Lower lobe of right lung (tissue), 2 donors: ENCODE measurements around the gene RAB40B. TPM values are rescaled to one million over a fixed set of nuclear protein-coding genes. Genes with fewer than 3 reads are reported as not detected.
"Not testable (repeated sequence)": the region's sequence is repeated elsewhere in the genome, so short reads cannot be mapped to it uniquely, and the experiment has no call there.

Experiments used
- ATAC-seq, 2 donors: fragments of 200-7000 bp; cut with Tn5 transposase; one replicate each; pipeline ENCODE4 v1.9.1; 2020 to 2022; ENCODE audit warnings: mild to moderate bottlenecking in 2 of 2, moderate library complexity in 2 of 2
- DNase-seq: peaks from one replicate; pipeline ENCODE4 v3.0.0-alpha.2; 2020
- H3K27ac ChIP-seq: fragments of 200-600 bp; one replicate; pipeline ENCODE4 v1.8.0; 2022
- H3K27me3 ChIP-seq: fragments of 200-600 bp; one replicate; pipeline ENCODE4 v1.8.0; 2022; ENCODE audit warnings: low read depth
- H3K36me3 ChIP-seq: fragments of 200-600 bp; one replicate; pipeline ENCODE4 v1.8.0; 2022; ENCODE audit warnings: mild to moderate bottlenecking
- H3K4me1 ChIP-seq: fragments of 200-600 bp; one replicate; pipeline ENCODE4 v1.8.0; 2022
- H3K4me3 ChIP-seq: fragments of 200-600 bp; one replicate; pipeline ENCODE4 v1.8.0; 2022; ENCODE audit warnings: mild to moderate bottlenecking
- H3K9me3 ChIP-seq: fragments of 200-600 bp; one replicate; pipeline ENCODE4 v1.8.0; 2022
- intact Hi-C: fragments of 100-400 bp; cut with DNase I; formaldehyde crosslinking; loops from one replicate; pipeline ENCODE4 v1.11.0; 2022
- total RNA-seq: library from RNA; stranded (reverse); fragmentation: NEBNext Ultra II Directional; extraction: Animal tissue kit (Norgen Biotek cat#: 25700); gene quantifications from one replicate; pipeline ENCODE4 v1.2.1, GENCODE V29; 2021
- TF ChIP-seq, protein P1 (sequence below): fragments of 200-600 bp; IDR thresholded peaks from one replicate; pipeline ENCODE4 v1.8.0; 2022; ENCODE audit warnings: antibody characterized with exemption, mild to moderate bottlenecking
- donor health status: DM: no; HTN: yes; CAD: no; lungs with severe emphysema.

The RAB40B gene
- total RNA-seq, 1 donor from 2014 or later, result 10.2 TPM

DNA sequence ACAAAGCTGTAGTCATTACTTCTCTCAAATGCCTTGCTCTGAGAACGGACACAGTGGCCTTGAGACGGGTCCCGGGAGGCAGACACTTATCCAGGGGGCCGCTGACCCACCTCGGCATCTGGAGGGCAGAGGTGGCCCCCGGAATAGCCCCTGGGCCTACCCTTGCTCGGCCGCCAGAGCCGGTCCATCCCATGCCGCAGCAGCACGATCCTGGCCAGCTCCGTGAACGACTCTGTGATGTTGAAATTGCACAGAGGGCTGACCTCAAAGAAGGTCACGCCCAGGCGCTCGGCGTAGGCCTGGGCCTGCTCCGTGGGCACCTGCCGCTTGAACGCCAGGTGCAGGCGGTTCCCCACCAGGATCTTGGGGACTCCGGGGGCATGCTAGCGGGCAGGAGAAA lies 40.2 kb downstream of the RAB40B start:
- intact Hi-C loops, result no loop called here
- Histone ChIP-seq H3K9me3 (no peaks in the 10 kb centered on the region), H3K27ac (no peak overlapping the region), H3K4me3 (no peak overlapping the region), H3K4me1 (no peaks in the 10 kb centered on the region), H3K27me3 (no peaks in the 10 kb centered on the region), H3K36me3 (peaks cover 25% of the 10 kb centered on the region)
- no peak for ATAC-seq
- DNase-seq, result no peak
- TF ChIP-seq, protein P1, sequence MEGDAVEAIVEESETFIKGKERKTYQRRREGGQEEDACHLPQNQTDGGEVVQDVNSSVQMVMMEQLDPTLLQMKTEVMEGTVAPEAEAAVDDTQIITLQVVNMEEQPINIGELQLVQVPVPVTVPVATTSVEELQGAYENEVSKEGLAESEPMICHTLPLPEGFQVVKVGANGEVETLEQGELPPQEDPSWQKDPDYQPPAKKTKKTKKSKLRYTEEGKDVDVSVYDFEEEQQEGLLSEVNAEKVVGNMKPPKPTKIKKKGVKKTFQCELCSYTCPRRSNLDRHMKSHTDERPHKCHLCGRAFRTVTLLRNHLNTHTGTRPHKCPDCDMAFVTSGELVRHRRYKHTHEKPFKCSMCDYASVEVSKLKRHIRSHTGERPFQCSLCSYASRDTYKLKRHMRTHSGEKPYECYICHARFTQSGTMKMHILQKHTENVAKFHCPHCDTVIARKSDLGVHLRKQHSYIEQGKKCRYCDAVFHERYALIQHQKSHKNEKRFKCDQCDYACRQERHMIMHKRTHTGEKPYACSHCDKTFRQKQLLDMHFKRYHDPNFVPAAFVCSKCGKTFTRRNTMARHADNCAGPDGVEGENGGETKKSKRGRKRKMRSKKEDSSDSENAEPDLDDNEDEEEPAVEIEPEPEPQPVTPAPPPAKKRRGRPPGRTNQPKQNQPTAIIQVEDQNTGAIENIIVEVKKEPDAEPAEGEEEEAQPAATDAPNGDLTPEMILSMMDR, result no peak

DNA sequence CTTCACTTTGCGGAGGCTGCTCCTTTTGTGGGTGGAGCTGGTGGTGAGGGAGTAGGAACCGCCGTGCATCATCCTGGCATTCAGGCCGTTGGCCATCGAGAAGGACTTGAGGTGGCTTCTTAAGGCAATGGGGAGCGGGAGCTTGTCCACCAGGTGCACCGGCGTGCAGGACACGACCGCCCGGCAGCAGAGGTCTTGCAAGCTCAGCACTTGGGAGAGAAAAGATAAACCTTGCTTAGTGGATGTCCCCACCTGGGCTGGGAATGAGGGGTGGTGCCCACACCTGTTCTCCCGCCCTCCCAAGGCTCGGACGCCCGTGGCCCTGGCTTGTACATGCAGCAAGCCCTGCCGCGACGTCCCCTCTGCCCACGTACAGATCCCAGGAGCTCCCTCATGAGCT lies 40.6 kb downstream of the RAB40B start:
- no peak for DNase-seq
- no peak for ATAC-seq
- intact Hi-C loops, result no loop called here

GRCh38 chr17:82656266-82656665 lies 42.2 kb downstream of the RAB40B start:
- ATAC-seq (no peak), DNase-seq (peak; percentile 36)
- Histone ChIP-seq H3K4me1 (no peaks in the 10 kb centered on the region), H3K27me3 (no peaks in the 10 kb centered on the region), H3K27ac (no peak overlapping the region), H3K36me3 (peaks cover 25% of the 10 kb centered on the region), H3K9me3 (no peaks in the 10 kb centered on the region), H3K4me3 (no peak overlapping the region)
- TF ChIP-seq, protein P1, result no peak
- intact Hi-C loops, result no loop called here

More for the DNA sequence above, 40.6 kb downstream of the RAB40B start:
- TF ChIP-seq, protein P1, result no peak
- Histone ChIP-seq H3K27me3 (no peaks in the 10 kb centered on the region), H3K4me3 (no peak overlapping the region), H3K9me3 (no peaks in the 10 kb centered on the region), H3K27ac (no peak overlapping the region), H3K4me1 (no peaks in the 10 kb centered on the region), H3K36me3 (peaks cover 25% of the 10 kb centered on the region)

- Histone ChIP-seq H3K4me1 (no peaks in the 10 kb centered on the region), H3K4me3 (no peak overlapping the region), H3K9me3 (no peaks in the 10 kb centered on the region), H3K36me3 (peaks cover 22% of the 10 kb centered on the region), H3K27ac (peak overlapping the region; percentile 49), H3K27me3 (no peaks in the 10 kb centered on the region)
- peak; percentile 32 for DNase-seq
- intact Hi-C loops, result no loop called here
- no peak for ATAC-seq
- TF ChIP-seq, protein P1, result no peak
Measured at GRCh38 chr17:82655523-82655922, 43.0 kb downstream of the RAB40B start.

DNA sequence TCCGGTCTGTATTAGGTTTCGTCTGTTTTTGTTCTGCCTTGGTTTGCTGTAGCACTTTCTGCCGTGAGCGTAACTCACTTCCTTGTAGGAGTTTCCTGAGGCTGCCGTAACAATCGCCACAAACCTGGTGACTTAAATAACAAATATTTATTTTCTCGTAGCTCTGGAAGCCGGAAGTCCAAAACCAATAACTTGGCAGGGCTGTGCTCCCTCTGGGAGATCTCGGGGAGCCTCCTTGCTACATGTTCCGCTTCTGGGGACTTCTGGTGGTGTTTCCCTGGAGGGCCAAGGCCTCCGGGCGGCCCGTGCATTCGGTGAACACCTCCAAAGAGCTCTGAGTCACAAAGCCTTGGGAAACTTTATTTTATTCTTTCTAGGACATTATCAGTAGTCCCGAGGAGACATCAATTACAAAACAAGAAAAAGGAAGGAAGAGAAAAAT lies 43.4 kb downstream of the RAB40B start:
- Histone ChIP-seq H3K4me3 (no peak overlapping the region), H3K36me3 (peaks cover 22% of the 10 kb centered on the region), H3K27ac (peak overlapping the region; percentile 49), H3K4me1 (no peaks in the 10 kb centered on the region), H3K9me3 (no peaks in the 10 kb centered on the region), H3K27me3 (no peaks in the 10 kb centered on the region)
- ATAC-seq (no peak), DNase-seq (peak; percentile 43)
- TF ChIP-seq, protein P1, result no peak
- intact Hi-C loops, result no loop called here

- DNase-seq, result peak; percentile 39
- H3K27me3 ChIP-seq, H3K9me3 ChIP-seq, ATAC-seq, intact Hi-C loops, H3K4me1 ChIP-seq, H3K4me3 ChIP-seq: not testable (repeated sequence)
- Histone ChIP-seq H3K36me3 (peaks cover 22% of the 10 kb centered on the region), H3K27ac (peak overlapping the region; percentile 49)
Measured at GRCh38 chr17:82654611-82655010, 43.9 kb downstream of the RAB40B start.
